KBM-7 (cell line): ENCODE measurements around the gene CCNG1.
A peak's percentile ranks its signal among the peaks of the same experiment; 100 is the strongest.
"Not testable (repeated sequence)": the region's sequence is repeated elsewhere in the genome, so short reads cannot be mapped to it uniquely, and the experiment has no call there.

Source experiments
- DNase-seq: peaks from one replicate; pipeline ENCODE4 v3.0.0-alpha.2; 2015
- in situ Hi-C: fragments of 300-500 bp; cut with MboI; formaldehyde crosslinking; loops from 2 replicates; pipeline ENCODE4 v1.14.3; 2020; ENCODE audit warnings: low sequenced_read_pairs, low pct_unique_long_range_greater_than_20kb, mixed read lengths

The CCNG1 gene

DNA sequence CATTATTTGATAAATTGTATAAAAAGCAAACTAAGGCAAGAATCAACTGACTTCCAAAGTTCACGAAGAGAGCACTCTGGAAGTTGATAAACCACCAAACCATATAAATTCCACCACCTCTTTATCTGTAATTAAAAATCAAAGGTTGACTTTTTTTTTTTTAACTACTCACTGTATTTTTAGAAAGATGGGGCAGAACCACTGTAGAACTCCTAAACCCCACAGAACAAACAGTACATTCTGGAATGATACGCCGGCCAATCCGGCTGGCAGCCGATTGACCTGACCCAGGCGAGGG, 435 bp upstream of the CCNG1 start:
- in situ Hi-C loops: no loop called here
- no peak for DNase-seq

DNA sequence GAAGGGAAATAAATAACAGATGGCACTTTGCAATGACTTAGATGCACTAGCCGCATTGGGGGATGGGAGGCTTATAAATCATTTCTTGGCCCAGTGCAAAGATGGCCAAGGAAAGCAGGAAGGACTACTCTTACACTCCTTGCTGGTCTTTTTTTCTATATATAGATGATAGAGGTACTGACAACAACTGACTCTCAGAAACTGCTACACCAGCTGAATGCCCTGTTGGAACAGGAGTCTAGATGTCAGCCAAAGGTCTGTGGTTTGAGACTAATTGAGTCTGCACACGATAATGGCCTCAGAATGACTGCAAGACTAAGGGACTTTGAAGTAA, 1.7 kb downstream of the CCNG1 start:
- in situ Hi-C loops: no loop called here
- peak; percentile 95 for DNase-seq

GRCh38 chr5:163440954-163441353, 3.6 kb downstream of the CCNG1 start:
- no peak for DNase-seq
- in situ Hi-C loops: no loop called here

GRCh38 chr5:163444526-163444925, 7.1 kb downstream of the CCNG1 start:
- in situ Hi-C loops: no loop called here
- no peak for DNase-seq

DNA sequence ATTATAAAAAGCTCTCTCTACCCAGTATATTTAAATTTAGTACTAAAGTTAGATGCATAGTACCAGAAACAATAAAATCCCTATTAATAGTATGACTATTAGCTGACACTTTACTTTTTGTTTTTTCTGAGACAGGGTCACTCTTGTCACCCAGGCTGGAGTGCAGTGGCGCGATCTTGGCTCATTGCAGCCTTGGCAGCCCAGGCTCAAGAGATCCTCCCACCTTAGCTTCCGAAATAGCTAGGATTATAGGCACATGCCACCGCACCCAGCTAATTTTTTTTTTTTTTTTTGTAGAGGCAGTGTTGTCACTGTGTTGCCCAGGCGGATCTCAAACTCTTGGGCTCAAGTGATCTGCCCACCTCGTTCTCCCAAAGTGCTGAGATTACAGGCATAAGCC, 8.0 kb downstream of the CCNG1 start:
- DNase-seq: no peak
- in situ Hi-C loops: no loop called here

GRCh38 chr5:163447191-163447590, 9.8 kb downstream of the CCNG1 start:
- DNase-seq: no peak
- in situ Hi-C loops: no loop called here

DNA sequence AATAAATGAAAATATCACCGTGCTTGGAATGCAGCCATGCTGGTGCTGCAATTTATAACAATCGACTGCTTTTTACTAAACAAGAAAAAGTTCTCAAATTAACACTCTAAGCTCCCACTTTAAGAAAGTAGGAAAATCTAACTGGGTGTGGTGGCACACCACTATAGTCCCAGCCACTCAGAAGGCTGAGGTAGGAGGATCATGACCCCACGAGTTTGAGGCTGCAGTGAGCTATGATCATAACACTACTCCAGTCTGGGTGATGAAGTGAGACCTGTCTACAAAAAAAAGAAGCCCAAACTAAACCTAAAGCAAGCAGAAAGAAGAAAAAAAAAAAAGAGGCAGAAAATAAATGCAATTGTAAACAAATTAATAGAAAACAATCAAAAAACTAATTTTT, 10.5 kb downstream of the CCNG1 start:
- no peak for DNase-seq
- in situ Hi-C loops: no loop called here

DNA sequence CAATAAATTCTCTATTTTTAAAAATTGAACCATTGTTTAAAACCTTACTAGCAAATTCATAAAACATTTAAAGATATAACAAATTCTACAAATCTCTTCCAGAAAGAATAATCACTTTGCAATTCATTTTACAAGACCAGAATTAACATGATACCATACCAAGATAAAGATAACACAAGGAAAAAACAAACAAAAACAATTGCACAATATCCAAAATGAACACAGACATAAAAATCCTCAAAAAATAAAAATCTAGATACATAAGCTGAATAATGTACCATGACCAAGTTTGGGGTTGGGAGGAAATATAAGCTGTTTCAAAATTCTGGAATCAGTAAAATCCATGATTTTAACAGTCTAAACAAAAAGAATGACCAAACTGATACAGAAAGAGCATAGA, 11.1 kb downstream of the CCNG1 start:
- in situ Hi-C loops: no loop called here
- no peak for DNase-seq

GRCh38 chr5:163451489-163451888, 14.1 kb downstream of the CCNG1 start:
- no peak for DNase-seq
- in situ Hi-C loops: no loop called here

GRCh38 chr5:163453705-163454104, 16.3 kb downstream of the CCNG1 start:
- in situ Hi-C loops: no loop called here
- DNase-seq: no peak

DNA sequence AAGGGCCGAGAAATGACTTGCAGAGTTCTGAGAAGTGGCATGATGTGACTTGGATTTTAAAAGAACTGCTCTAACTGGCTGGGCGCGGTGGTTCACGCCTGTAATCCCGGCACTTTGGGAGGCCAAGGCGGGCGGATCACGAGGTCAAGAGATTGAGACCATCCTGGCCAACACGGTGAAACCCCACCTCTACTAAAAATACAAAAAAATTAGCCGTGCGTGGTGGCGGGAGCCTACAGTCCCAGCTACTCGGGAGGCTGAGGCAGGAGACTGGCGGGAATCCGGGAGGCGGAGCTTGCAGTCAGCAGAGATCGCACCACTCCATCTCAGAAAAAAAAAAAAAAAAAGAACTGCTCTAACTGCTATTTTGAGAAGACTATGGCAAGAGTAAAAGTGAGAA, 18.0 kb downstream of the CCNG1 start:
- DNase-seq, in situ Hi-C loops: not testable (repeated sequence)

GRCh38 chr5:163456029-163456589, 18.7 kb downstream of the CCNG1 start:
- DNase-seq: no peak
- in situ Hi-C loops: no loop called here

- DNase-seq: no peak
- in situ Hi-C loops: no loop called here
These were observed 19.4 kb downstream of the CCNG1 start for GRCh38 chr5:163456840-163457239.

DNA sequence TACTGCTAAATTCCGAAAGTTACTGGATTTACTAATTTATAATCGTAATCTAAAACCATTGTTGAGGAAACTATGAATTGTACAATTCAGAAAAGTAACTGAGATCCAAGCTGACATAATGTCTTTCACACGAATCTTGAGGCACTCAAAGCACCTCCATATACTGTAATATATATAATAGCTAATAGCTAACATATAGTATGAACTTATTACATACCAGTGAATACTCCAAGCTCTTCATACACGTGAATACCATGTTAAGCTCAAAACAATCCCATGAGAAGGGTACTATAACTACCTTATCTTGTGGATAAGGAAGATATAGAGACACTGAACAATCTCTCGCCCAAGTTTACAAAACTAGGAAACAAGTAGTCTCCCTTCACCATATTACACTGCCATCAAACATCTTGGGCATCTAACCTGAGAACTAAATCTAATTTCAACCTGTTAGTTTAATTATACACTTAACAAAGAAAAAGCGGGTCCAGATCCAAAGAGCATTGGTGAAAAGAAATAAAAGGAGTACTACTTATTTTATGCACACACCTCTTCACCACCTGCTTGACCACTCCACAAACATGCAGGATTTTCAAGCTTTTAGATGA, 21.5 kb downstream of the CCNG1 start:
- in situ Hi-C loops: no loop called here
- DNase-seq: peak; percentile 29

DNA sequence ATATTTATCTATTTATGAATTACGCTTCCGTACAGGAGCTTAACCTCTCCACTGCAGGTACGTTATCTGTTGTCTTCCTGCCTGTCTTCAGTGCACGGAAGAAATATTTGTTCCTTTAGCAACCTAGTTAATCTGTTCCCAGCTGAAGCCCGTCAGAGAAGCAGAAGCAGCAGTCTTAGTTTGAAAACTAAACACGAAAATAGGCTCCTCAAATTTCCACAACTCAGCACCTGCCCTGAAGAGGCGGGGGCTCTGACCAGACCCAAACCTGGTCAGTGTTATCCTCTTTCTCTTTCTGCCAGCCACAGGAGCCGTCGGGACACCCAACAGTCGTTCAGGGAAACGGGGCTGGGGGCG, 22.0 kb downstream of the CCNG1 start:
- in situ Hi-C loops: no loop called here
- no peak for DNase-seq

GRCh38 chr5:163459819-163460561, 22.6 kb downstream of the CCNG1 start, which contains the start of gene NUDCD2:
TSS of gene NUDCD2 (minus strand) at chr5:163460102. CDS start at chr5:163460050, 52 bp downstream.
- in situ Hi-C loops: no loop called here
- DNase-seq: peak; percentile 95

DNA sequence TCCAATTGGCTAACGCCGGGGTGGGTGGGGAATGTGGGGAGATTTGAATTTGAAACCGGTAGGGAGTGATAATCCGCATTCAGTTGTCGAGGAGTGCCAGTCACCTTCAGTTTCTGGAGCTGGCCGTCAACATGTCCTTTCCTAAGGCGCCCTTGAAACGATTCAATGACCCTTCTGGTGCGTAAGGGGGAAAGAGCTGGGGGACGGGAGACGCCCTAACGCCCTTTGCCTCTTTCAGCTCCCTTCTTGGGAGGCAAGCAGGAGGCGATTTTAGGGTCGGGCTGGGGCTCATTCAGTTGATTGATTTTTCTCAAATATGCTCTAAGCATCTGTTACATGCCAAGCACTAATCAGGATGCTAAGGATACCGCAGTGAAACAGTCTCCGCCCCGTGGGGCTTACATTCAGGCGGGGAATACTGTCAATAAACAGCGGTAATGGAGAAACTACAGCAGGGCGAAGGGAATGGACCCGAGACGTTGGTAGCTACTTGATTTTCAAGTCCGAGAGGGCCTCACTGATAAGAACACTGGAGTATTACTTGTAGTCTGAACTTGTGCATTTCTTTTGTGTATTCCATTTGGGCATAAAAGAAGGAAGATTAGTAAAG, 23.3 kb downstream of the CCNG1 start, which contains the start of gene HMMR:
TSS of gene HMMR (plus strand) at position 71 of the 610 bp plus-strand sequence. CDS start at position 132, 61 bp downstream.
- DNase-seq: no peak
- in situ Hi-C loops: no loop called here

GRCh38 chr5:163463063-163463435, 25.7 kb downstream of the CCNG1 start:
- no peak for DNase-seq
- in situ Hi-C loops: no loop called here

GRCh38 chr5:163467682-163468081, 30.3 kb downstream of the CCNG1 start:
- DNase-seq: no peak
- in situ Hi-C loops: no loop called here

GRCh38 chr5:163473635-163474243, 36.3 kb downstream of the CCNG1 start:
- no peak for DNase-seq
- in situ Hi-C loops: no loop called here
